ENCODE results near the gene VEZT.

VEZT gene

DNA sequence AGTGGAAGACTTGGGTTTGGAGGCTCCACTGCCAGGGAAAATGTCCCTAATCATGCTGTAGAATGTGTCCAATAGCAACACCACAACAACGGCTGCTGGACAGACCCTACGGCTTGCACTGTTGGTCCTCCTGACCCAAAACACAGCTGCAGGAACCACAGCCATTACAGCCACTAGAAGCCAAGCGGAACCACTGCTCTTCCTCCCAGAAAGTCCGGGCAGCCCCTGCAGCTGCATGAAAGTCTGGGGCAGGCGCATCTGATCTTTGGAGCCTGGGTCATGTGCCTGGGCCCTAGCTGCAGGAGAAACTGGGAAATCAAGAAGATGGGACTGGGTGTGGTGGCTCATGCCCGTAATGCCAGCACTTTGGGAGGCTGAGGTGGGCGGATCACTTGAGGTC lies 131.7 kb downstream of the VEZT start:
- DNase-seq (ENCODE audit: extremely low spot score, insufficient read length, low read depth) (no peak), FAIRE-seq (no peak)

DNA sequence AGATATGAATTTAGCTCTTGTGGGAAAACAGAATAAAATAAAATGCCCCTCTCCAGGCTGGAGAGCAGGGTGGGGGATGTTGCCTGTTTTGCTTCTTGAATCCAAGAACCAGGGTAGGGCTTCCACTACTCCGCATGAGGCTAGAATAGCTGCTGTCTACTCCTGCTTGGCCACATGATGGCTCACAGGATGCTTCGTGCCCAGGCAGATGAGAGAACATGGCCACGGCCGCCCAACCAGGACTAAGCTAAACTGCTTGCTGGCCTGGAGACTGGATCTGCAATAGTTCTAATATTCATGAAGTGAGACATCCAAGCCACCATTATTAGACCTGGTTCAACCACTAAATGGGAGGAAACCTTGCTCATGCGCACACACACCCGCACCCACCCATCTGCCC lies 134.1 kb downstream of the VEZT start:
- FAIRE-seq (no peak), DNase-seq (ENCODE audit: extremely low spot score, insufficient read length, low read depth) (no peak)

All from GM18507 (cell line).